ENCODE results near the gene MRPL40.

The MRPL40 gene

GRCh38 chr22:19471572-19471971 lies 39.2 kb downstream of the MRPL40 start:
- ChIA-PET POLR2A (no interaction called here), CTCF (interaction anchor here (0.5 kb wide), 1 partner anchor 139 kb away, joined by 3 read pairs; no protein-coding TSS in a partner anchor)
- Histone ChIP-seq H3K4me1 (ENCODE audit: control insufficient read depth, insufficient read depth, low read length) (no peaks in the 10 kb centered on the region), H3K36me3 (ENCODE audit: control insufficient read depth in 2 of 2, insufficient read depth in 1 of 2, low read length in 2 of 2) (peaks cover 2 to 96% of the 10 kb centered on the region in 2 experiments; a peak in 2 of 3 replicates), H3K4me3 (ENCODE audit: low read depth, low read length) (no peak overlapping the region), H3K27ac (ENCODE audit: extremely low read depth, low read depth, low read length) (no peak overlapping the region), H3K9me3 (ENCODE audit: control insufficient read depth, insufficient read depth, low read depth, low read length) (no peaks in the 10 kb centered on the region)
- no peak for TF ChIP-seq AEBP2 (tag by site-specific recombination; IDR thresholded peaks at IDR 0.05; ENCODE audit: borderline replicate concordance)
- TF ChIP-seq ZNF843 (tag by site-specific recombination; IDR thresholded peaks at IDR 0.05): no peak
- no peak for TF ChIP-seq ZNF626 (tag by site-specific recombination; IDR thresholded peaks at IDR 0.05)
- TF ChIP-seq ZNF184 (tag by site-specific recombination; IDR thresholded peaks at IDR 0.05): no peak
- no peak for TF ChIP-seq ZSCAN4 (tag by site-specific recombination; IDR thresholded peaks at IDR 0.05)
- TF ChIP-seq PRDM10 (tag by site-specific recombination; IDR thresholded peaks at IDR 0.05): no peak
- TF ChIP-seq GLI4 (tag by site-specific recombination; IDR thresholded peaks at IDR 0.05): no peak
- no peak for TF ChIP-seq ZNF704 (tag by site-specific recombination; IDR thresholded peaks at IDR 0.05)
- no peak for TF ChIP-seq ZNF280D (tag by site-specific recombination; IDR thresholded peaks at IDR 0.05)
- TF ChIP-seq ZNF670 (tag by site-specific recombination; IDR thresholded peaks at IDR 0.05; ENCODE audit: low read depth): no peak
- TF ChIP-seq ZBTB11 (tag by site-specific recombination; conservative IDR thresholded peaks at IDR 0.05; ENCODE audit: low read depth): no peak
- no peak for TF ChIP-seq ZNF692 (tag by site-specific recombination; IDR thresholded peaks at IDR 0.05)
- TF ChIP-seq ZNF645 (tag by site-specific recombination; IDR thresholded peaks at IDR 0.05): no peak
- TF ChIP-seq ZNF211 (tag by site-specific recombination; IDR thresholded peaks at IDR 0.05; ENCODE audit: low read depth): no peak
